Epidermal melanocyte (primary cell): ENCODE measurements around the gene CCHCR1.
"Not testable (repeated sequence)": the region's sequence is repeated elsewhere in the genome, so short reads cannot be mapped to it uniquely, and the experiment has no call there.

Experiments
- DNase-seq: peaks from one replicate; pipeline ENCODE4 v3.0.0; 2011; ENCODE audit warnings: low spot score; ENCODE audit not compliant: insufficient read length

The CCHCR1 gene

DNA sequence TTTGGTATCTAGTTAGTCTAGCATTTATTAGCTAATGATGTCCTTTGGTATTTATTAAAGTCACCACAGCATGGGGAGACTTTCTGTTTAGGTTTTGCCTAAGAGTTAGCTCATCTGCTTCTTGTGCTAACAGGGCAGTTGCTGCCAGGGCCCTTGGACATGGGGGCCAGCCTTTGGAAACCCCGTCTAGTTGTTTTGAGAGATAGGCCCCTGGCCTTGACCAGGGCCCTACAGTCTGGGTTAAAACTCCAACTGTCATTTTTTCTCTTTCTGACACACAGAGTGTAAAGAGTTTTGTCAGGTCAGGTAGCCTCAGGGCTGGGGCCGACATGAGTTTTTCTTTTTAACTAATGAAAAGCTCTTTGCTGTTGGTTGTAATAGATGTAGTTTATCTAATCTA lies 25.7 kb upstream of the CCHCR1 start:
- not testable (repeated sequence) for DNase-seq

DNA sequence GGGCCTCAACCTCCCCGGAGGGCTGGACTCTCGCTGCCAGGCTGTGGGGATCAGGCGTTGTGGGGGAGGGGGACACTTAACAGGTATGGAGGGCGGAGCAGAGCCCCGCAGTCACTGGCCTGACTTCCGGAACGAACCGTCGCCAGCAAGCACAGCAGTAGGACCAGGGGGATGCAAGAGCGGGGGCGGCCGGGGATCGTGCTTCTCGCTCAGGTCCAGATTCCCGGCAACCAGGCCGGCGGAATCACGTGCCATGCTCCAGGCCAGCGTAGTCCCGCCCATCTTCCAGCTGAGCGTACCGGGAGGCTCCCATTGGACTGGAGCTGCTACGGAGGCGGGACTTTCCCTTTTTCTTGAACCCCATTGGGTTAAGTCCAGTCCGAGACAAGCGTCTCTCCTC lies 22.9 kb upstream of the CCHCR1 start:
- DNase-seq = no peak

DNA sequence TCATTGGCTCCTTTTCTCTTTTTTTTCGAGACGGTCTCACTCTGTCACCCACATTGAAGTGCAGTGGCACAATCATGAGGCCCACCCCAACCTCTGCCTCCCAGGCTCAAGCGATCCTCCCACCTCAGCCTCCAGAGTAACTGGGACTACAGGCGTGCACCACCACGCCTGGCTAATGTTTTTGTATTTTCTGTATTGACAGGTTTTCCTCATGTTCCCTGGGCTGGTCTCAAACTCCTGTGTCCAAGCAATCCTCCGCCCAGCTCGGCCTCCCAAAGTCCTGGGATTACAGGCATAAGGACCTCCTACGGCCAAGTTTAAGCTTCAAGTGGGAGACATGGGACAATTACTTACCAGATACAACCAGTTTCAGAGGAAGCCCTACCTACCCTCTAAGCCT lies 22.3 kb upstream of the CCHCR1 start:
- no peak for DNase-seq

DNA sequence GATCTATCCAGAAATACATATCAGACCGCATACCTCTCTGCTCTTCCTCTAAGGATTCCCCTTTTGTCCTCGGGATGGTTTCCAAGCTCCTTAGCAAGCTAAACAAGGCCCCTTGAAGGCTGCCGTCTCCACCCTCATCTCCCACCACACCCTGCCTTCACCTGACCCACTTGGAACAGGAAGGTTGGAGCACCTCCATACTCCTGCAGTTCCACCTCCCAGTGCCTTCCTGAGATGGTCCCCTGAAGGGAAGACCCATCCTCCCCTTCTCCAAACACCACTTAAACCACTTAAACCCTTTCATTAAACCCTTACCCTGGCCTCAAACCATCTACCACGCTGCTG lies 21.4 kb upstream of the CCHCR1 start:
- no peak for DNase-seq

DNA sequence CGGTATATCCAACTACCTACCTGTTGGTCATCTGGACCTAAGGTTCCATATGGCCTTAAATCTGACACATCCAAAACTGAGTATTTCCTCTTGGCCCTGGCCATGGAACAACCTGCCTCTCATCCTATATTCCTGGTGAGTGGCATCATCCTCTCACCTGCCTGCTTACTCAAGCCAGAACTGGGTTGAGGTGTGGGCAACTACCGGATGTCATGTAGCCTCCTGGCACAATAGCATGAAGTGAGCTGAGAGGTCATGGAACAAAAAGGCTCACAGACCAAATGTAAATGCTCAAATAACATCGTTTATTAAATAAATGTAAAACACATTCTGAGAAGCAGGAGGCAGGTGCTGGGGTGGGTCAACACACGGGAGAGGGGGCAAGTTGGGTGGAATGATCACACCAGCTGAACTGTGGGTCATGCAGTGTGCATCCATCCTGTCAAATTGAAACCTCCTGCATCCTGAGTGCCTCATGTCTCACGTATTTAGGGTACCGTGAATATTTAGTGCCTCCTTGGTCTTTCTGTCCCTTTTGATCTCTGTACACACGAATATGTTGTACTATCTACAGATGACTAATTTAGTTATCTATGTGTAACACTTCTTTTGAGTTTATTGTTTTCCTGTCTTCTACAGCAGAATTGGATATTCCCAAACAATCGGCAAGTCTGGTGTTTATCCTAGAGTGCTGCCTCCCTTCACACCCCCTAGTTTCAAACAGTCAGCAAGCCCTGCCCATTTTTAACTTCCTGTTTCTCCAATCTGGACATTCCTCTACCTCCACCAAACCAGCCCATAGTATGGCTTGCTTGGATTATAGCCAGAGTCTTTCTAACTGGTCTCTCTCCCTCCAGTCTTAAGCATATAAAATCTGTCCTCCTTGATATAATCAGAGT lies 20.8 kb upstream of the CCHCR1 start:
- DNase-seq = no peak

DNA sequence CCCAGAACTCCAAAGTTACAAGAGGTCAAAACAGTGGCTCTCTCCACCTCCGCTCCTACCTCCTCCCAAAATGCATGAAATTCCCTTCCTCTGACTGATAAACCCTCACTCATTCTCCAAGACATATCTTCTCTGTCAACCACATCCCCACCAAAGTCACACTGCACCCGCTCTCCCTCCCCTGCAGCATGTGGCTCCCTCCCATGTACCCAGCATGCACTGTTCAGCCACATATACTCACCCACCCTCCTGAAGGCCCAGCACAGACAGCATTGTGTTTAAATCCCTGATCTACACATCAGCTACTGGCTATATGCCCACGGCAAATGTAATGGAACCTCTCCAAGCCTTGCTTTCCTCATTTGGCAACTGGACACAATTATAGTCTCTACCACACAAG lies 18.4 kb upstream of the CCHCR1 start:
- no peak for DNase-seq

DNA sequence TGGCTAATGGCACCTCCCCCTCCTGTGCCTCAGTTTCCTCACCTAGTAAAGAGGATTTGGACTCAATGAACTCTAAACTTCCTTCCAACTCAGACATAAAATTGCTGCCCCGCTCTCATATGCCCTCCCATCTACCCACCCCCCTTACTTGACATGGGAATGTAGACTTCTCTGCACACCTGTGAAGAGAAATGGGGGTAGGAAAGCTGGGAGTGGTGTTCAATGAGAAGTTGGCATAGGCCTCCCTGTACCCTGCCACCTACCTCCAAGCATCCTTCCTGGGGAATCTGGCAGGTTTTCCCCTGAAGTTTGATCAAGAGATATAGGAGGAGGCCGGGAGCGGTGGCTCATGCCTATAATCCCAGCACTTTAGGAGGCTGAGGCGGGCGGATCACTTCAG lies 16.8 kb upstream of the CCHCR1 start:
- DNase-seq = no peak

DNA sequence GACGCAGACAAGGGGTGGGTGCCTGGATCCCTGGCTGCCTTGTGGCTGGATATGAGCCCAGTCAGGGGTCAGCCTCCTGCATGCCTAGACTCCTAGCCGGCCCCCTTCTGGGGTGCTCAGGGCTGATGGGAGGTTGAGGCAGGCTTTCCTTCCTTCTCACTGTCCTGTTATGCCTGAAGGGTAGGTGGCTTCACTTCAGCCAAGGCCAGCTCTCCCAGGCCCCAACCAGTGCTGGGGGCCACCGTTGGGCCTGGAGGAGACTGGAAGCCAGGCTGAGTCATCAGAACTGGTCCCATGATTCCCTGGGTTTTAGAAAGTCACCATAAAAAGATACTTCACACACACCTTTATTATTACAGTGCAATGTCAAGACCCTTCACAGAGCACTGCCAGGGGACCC lies 15.8 kb upstream of the CCHCR1 start:
- DNase-seq = no peak

DNA sequence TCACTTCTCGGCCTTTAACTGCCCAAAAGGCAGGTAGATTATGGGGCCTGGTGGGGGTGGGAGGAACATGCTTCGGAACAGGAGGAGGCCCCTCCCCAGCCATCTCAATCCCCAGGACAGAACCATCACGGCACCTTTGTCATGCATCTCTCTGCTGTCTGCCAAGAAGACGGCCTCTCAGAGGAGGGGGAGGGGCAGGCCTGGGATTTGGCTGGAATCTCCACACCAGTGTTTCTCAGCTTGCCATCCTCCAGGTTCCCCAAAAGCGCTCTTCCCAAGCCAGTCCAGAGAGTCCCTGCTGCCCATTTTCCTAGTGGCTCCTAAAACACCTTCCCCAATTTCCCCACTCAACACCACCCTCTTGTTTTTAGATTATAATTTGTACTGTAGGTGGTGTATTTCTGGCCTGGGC lies 15.4 kb upstream of the CCHCR1 start:
- no peak for DNase-seq

DNA sequence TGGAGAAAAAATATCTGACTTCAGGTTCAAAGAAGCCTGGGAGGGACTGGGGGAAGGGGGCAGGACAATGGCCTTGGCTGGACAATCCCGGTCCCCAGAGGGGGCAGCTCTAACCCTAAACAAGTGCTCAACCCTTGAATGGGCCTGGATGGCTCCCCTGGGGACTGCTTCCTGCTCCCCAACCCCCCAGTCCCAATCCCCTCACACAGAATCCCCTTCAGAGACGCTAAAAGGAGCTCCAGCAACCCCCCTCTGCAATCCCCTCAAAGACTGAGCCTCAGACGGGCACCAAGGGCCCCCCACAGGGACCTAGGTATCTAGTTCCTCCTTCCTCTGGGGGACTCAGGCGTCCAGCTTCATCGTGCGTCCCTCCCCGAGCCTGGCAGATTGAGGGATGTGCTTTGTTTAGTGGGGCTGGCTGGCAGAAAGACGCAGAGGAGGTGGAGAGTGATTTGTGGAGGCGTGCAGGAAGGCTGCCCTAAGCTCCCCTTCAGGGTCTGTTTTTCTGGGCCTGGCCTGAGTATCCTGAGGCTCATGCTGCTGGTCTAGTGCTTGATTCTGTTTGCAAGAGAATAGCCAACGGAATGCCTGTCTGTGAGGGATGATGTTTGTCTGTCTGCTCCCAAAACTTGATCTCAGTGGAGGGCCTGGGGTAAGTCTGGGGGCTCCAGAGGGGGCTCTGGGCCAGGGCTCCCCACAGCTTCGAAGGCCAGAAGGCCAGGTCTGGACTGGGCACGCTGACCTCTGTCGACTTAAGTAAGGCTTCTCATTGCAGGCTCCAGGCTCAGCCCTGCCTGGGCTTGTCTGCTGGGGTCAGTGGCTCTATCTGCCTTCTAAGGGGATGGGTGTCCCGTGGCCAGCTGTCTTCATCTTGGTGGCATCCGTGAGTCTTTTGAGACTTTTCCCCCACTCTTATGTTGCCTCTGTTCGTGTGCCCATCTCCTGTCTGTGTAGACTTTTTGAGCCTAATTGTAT lies 14.6 kb upstream of the CCHCR1 start:
- no peak for DNase-seq

DNA sequence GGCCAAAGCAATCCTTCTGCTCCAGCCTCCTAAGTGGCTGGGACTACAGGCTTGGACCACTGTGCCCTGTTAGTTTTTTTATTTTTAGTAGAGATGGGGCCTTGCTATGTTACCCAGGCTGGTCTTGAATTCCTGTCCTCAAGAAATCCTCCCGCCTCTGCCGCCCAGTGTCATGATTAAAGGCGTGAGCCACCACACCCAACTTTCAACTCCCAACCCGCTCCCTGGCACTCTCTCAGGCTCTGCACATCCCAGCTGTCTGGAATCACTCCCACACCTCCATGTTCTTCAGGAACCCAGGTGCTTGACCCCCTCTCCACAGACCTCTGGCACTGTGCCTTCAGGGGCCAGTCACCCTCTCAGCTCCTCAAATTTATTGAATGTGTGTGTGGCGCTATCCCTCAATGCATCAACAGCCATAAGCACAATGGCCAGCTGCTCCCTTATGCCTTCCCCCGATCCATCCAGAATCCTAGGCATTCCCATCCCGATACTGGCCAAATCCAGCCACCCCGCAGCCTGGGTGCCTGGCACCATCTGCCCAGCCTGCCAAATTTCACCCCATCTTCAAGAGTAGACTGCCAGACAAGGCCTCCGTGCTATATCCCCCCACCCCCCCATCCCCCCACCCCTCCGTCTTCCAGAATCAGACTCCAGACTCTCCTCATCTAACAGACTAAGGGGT lies 13.5 kb upstream of the CCHCR1 start:
- no peak for DNase-seq

DNA sequence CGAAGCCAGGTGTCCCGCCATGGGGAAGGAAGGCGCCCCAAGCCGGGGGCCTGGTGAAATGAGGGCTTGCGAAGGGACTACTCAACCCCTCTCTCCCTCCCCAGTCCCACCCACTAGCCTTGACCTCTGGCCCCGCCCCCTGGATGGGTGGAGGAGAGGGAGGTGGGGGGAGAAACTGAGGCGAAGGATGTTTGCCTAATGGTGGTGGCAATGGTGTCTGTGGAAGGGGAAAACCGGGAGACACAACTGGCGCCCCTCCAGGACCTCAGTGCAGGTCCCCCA lies 12.9 kb upstream of the CCHCR1 start, which contains the start of gene POU5F1:
POU5F1 (minus strand) TSS at position 83 of the 282 bp plus-strand sequence; CDS start at position 21, 62 bp downstream.
- DNase-seq = no peak

DNA sequence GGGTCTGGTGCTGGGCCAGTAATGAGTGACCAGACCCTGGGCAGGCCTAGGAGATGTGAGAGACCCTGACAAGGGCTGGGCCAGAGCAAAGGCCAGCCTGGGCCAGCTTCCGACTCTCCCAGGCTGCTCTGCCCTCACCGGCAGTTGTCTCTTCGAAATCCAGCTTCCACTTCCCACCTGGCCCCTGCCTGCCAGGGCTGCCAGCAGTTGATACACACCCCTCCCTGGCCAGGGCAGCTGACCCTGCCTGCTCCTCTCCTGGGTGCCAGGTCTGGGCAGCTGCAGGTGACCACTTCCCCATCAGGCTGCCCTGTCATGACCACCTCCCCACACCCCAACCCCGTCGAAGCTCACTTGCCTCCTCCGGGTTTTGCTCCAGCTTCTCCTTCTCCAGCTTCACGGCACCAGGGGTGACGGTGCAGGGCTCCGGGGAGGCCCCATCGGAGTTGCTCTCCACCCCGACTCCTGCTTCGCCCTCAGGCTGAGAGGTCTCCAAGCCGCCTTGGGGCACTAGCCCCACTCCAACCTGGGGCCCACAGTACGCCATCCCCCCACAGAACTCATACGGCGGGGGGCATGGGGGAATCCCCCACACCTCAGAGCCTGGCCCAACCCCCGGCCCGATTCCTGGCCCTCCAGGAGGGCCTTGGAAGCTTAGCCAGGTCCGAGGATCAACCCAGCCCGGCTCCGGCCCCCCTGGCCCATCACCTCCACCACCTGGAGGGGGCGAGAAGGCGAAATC lies 12.4 kb upstream of the CCHCR1 start:
- not testable (repeated sequence) for DNase-seq

DNA sequence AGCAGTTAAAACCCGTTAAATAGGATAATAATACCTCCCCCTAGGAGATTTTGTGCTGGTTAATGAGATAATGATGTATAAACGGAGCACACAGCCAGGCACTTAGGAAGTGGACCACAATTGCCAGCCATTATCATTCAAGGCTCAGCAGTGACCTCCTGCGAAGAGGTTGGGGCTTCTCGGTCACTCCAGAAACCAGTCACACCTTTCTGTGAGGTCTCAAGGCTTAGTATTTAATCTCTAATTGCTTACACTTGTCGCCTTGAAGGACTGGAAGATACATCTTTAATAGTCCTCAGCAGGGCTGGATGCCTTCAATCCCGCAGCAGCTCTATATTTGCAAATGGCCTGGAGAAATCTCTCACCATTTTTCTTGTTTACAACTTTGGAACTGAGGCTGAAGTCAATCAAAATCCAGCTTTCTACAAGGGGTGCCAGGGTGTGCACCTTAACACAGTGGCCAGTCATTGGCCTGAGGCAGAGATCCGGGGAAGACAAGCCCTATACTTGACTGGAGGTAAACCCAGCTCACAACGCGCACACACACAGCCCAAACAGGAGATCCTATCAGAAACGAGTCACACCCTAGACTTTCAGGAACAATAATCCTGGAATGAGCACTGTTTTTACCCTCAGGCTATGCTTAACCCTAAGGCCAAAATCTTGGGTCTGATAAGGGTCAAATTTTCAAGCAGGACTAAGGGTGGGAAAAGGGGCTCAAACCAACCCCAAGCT lies 11.7 kb upstream of the CCHCR1 start:
- no peak for DNase-seq

DNA sequence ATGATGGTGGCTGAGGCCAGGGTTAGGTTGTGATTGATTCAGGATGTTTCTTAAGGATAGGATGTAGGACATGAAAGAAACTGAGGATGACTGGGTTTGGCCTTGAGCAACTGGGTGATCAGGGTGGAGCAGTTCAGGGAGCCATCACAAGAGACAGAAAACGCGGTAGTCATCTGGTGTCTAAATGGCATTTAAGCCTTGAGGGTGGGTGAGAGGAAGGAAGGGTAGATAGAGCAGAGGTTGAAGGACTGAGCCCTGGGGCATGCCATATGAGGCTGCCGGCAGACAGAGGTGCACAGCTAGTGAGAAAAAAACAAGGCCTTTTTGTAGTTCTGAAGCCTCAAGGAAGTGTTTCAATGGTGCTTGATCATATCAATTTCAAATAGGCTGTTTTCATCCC lies 11.0 kb upstream of the CCHCR1 start:
- no peak for DNase-seq

DNA sequence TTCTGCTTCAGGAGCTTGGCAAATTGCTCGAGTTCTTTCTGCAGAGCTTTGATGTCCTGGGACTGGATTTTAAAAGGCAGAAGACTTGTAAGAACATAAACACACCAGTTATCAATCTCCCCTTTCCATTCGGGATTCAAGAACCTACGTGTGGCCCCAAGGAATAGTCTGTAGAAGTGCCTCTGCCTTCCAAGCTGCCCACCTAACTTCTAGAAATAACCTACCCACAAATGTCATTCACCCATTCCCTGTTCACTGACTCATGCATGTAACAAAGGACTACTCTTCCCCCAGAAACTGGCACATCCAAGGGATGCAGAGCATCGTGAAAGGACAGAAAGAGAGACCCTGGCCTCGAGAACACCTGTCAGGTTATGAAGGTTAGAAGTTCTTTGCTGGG lies 8.4 kb upstream of the CCHCR1 start:
- DNase-seq = no peak

DNA sequence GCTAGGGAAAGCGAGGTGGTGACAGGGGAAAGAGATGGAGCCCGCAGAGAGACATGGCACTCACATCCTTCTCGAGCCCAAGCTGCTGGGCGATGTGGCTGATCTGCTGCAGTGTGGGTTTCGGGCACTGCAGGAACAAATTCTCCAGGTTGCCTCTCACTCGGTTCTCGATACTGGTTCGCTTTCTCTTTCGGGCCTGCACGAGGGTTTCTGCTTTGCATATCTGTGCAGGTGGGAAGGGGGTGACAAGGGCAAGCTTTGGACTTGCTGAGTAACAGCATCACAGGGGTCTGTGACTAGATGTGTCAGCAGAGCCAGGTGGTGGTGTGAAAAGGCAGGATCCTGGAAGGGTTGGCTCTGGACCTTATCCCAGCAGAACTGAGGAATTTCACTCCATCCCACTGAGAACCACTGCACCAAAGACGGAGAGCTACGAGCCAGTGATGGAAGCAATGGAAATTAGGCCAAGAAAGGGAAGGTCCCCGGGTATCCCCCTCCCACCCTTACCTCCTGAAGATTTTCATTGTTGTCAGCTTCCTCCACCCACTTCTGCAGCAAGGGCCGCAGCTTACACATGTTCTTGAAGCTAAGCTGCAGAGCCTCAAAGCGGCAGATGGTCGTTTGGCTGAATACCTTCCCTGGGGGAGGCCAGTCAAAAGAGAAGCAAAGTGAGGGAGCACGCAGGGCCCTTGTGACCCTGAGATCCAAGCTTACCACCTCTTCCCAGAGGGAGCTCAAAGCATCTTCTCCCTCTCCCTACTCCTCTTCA lies 7.6 kb upstream of the CCHCR1 start:
- DNase-seq = not testable (repeated sequence)

DNA sequence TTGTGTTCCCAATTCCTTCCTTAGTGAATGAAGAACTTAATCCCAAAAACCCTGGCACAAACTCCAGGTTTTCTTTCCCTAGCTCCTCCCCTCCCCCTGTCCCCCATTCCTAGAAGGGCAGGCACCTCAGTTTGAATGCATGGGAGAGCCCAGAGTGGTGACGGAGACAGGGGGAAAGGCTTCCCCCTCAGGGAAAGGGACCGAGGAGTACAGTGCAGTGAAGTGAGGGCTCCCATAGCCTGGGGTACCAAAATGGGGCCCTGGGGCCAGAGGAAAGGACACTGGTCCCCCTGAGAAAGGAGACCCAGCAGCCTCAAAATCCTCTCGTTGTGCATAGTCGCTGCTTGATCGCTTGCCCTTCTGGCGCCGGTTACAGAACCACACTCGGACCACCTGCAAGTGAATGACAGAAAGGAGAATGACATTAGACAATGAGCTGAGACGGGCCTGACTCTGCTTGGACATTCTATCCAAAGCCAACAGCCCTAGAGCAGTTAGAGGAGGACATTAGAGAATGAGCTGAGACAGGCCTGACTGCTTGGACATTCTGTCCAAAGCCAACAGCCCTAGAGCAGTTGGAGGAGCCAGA lies 7.0 kb upstream of the CCHCR1 start:
- not testable (repeated sequence) for DNase-seq

DNA sequence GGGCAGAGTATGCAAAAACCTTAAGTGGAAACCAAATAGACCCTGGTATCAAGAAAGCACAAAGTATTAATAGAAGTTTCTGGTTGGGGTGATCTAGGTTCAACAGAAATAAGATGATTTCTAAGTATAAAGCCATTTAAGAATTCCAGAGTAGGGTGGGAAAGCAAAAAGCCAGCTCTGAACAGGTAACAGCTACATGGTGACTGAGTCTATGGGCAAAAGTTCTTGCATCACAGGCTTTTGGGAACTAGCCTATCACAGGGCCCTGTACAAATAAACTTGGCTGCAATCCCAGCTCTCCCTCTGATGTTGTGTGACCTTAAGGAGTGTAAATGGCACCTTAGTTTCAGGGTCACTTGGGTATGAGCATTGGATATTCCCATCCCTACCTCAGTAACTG lies 6.3 kb upstream of the CCHCR1 start:
- DNase-seq = no peak
